ENCODE results near the gene ANKS4B.
"Not testable (repeated sequence)": the region's sequence is repeated elsewhere in the genome, so short reads cannot be mapped to it uniquely, and the experiment has no call there.

ANKS4B gene

GRCh38 chr16:21277927-21278706 is 44.6 kb downstream of the ANKS4B start, which contains the start of gene CRYM:
Gene CRYM, minus strand, starts transcription at chr16:21278290. Its CDS starts 39 bp downstream, at chr16:21278251.
- TF ChIP-seq GATA1 (IDR thresholded peaks at IDR 0.05; ENCODE audit: low read depth, low read length) (no peak), POLR2A (IDR thresholded peaks at IDR 0.05; ENCODE audit: low read length) (no peak)
- DNase-seq: peak; percentile 69 to 85

- no peak for DNase-seq
- TF ChIP-seq GATA1 (IDR thresholded peaks at IDR 0.05; ENCODE audit: low read depth, low read length) (no peak), POLR2A (IDR thresholded peaks at IDR 0.05; ENCODE audit: low read length) (no peak)
Observed at GRCh38 chr16:21279501-21279900, 46.0 kb downstream of the ANKS4B start.

GRCh38 chr16:21281698-21282389 is 48.3 kb downstream of the ANKS4B start:
- no peak for DNase-seq
- TF ChIP-seq GATA1 (IDR thresholded peaks at IDR 0.05; ENCODE audit: low read depth, low read length) (no peak), POLR2A (IDR thresholded peaks at IDR 0.05; ENCODE audit: low read length) (no peak)

- no peak for TF ChIP-seq POLR2A (IDR thresholded peaks at IDR 0.05; ENCODE audit: low read length)
- no peak for TF ChIP-seq GATA1 (IDR thresholded peaks at IDR 0.05; ENCODE audit: low read depth, low read length)
- DNase-seq: peak; percentile 66 to 67
Observed at GRCh38 chr16:21283521-21284289, 50.2 kb downstream of the ANKS4B start.

- no peak for DNase-seq
- TF ChIP-seq POLR2A (IDR thresholded peaks at IDR 0.05; ENCODE audit: low read length) (no peak), GATA1 (IDR thresholded peaks at IDR 0.05; ENCODE audit: low read depth, low read length) (no peak)
Observed at GRCh38 chr16:21284414-21284813, 50.9 kb downstream of the ANKS4B start.

GRCh38 chr16:21285314-21285713 is 51.8 kb downstream of the ANKS4B start:
- TF ChIP-seq POLR2A (IDR thresholded peaks at IDR 0.05; ENCODE audit: low read length) (no peak), GATA1 (IDR thresholded peaks at IDR 0.05; ENCODE audit: low read depth, low read length) (no peak)
- no peak for DNase-seq

GRCh38 chr16:21289789-21290188 is 56.3 kb downstream of the ANKS4B start:
- DNase-seq: not testable (repeated sequence)

- TF ChIP-seq GATA1 (IDR thresholded peaks at IDR 0.05; ENCODE audit: low read depth, low read length) (no peak), POLR2A (IDR thresholded peaks at IDR 0.05; ENCODE audit: low read length) (no peak)
- peak; percentile 93 to 96 for DNase-seq
Observed at GRCh38 chr16:21300309-21301167, 67.0 kb downstream of the ANKS4B start.

- TF ChIP-seq GATA1 (IDR thresholded peaks at IDR 0.05; ENCODE audit: low read depth, low read length): no peak
- no peak for TF ChIP-seq POLR2A (IDR thresholded peaks at IDR 0.05; ENCODE audit: low read length)
- DNase-seq: peak; percentile 76 to 79
Observed at GRCh38 chr16:21301168-21301894, 67.8 kb downstream of the ANKS4B start.

GRCh38 chr16:21301895-21302291 is 68.4 kb downstream of the ANKS4B start:
- no peak for TF ChIP-seq GATA1 (IDR thresholded peaks at IDR 0.05; ENCODE audit: low read depth, low read length)
- no peak for TF ChIP-seq POLR2A (IDR thresholded peaks at IDR 0.05; ENCODE audit: low read length)
- peak in 1 of 2 experiments; percentile 44 for DNase-seq

GRCh38 chr16:21302454-21302853 is 69.0 kb downstream of the ANKS4B start:
- TF ChIP-seq POLR2A (IDR thresholded peaks at IDR 0.05; ENCODE audit: low read length): no peak
- TF ChIP-seq GATA1 (IDR thresholded peaks at IDR 0.05; ENCODE audit: low read depth, low read length): no peak
- peak in 1 of 2 experiments; percentile 31 for DNase-seq

GRCh38 chr16:21302898-21303528 is 69.5 kb downstream of the ANKS4B start:
- DNase-seq: peak in 1 of 2 experiments; percentile 74
- TF ChIP-seq POLR2A (IDR thresholded peaks at IDR 0.05; ENCODE audit: low read length): no peak
- no peak for TF ChIP-seq GATA1 (IDR thresholded peaks at IDR 0.05; ENCODE audit: low read depth, low read length)
